ENCODE data around the gene STAT5B.

Gene STAT5B

DNA sequence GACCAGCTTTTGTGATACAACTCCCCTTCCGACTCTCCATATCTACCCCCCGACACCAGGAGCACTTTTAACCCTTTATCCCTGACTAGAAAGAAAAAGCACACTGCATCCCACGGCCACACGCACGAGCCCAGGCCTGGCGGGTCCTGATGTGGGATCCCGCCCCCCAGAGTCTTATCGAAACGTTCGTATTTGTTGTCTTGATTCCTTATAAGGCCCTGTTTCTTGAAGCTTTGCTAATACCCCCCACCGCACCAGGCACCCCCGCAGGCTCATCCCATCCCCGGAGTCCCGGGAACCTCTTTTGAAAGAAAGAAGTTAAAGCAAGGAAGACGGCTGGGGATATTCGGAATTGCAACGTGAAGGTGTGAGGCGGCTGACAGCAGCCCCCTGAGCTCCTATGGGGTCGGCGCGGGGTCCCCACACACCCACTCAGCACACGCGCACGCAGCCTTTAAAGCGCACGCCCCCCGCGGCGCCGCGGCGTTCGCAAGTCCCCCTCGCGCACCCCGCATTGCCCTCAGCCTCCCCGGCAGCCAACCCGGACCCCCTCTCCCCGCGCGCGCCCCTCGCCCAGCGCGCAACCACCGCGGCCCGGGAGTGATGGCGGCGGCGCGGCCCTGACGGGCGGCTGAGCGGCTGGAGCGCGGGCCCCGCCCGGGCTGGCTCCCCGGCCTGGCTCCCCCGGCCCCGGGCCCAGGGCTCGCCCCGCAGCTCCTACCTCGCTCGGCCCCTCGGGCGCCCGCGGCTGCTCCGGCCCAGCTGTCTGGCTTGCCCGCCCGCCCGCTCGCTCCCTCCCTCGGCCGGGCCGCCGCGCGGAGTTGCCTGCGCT is 448 bp downstream of the STAT5B start:
- DNase-seq (ENCODE audit: low spot score), result peak; percentile 46
- TF ChIP-seq CTCF (IDR thresholded peaks at IDR 0.05; ENCODE audit: extremely low read depth, insufficient read depth, missing control alignments), result no peak
- in situ Hi-C loops (cut with MboI; ENCODE audit: low pct_unique_long_range_greater_than_20kb, low sequenced_read_pairs, unreplicated experiment), result no loop called here

GRCh38 chr17:42274812-42275526 is 1.2 kb downstream of the STAT5B start:
- TF ChIP-seq CTCF (IDR thresholded peaks at IDR 0.05; ENCODE audit: extremely low read depth, insufficient read depth, missing control alignments), result no peak
- no peak for DNase-seq (ENCODE audit: low spot score)
- in situ Hi-C loops (cut with MboI; ENCODE audit: low pct_unique_long_range_greater_than_20kb, low sequenced_read_pairs, unreplicated experiment), result no loop called here

DNA sequence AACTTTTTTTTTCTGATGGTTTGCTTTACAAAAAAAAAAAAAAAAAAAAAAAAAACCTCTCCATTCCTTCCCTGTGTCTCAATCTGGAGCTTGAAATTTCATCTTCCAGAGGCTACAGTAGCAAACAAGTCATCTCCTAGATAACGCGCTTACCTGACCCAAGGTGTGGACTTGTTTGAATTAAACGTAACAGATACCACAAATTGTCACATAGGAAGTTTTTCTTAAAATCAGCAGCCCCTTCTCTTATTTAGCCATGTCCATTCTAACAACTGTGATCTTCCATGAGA is 2.0 kb downstream of the STAT5B start:
- in situ Hi-C loops (cut with MboI; ENCODE audit: low pct_unique_long_range_greater_than_20kb, low sequenced_read_pairs, unreplicated experiment), result no loop called here
- no peak for DNase-seq (ENCODE audit: low spot score)
- TF ChIP-seq CTCF (IDR thresholded peaks at IDR 0.05; ENCODE audit: extremely low read depth, insufficient read depth, missing control alignments), result no peak

- in situ Hi-C loops (cut with MboI; ENCODE audit: low pct_unique_long_range_greater_than_20kb, low sequenced_read_pairs, unreplicated experiment), result no loop called here
- TF ChIP-seq CTCF (IDR thresholded peaks at IDR 0.05; ENCODE audit: extremely low read depth, insufficient read depth, missing control alignments), result no peak
- DNase-seq (ENCODE audit: low spot score), result no peak
Measured at GRCh38 chr17:42273474-42274252, 2.5 kb downstream of the STAT5B start.

GRCh38 chr17:42272162-42272907 is 3.9 kb downstream of the STAT5B start:
- in situ Hi-C loops (cut with MboI; ENCODE audit: low pct_unique_long_range_greater_than_20kb, low sequenced_read_pairs, unreplicated experiment), result no loop called here
- DNase-seq (ENCODE audit: low spot score), result no peak
- no peak for TF ChIP-seq CTCF (IDR thresholded peaks at IDR 0.05; ENCODE audit: extremely low read depth, insufficient read depth, missing control alignments)

- no peak for DNase-seq (ENCODE audit: low spot score)
- in situ Hi-C loops (cut with MboI; ENCODE audit: low pct_unique_long_range_greater_than_20kb, low sequenced_read_pairs, unreplicated experiment), result no loop called here
- no peak for TF ChIP-seq CTCF (IDR thresholded peaks at IDR 0.05; ENCODE audit: extremely low read depth, insufficient read depth, missing control alignments)
Measured at GRCh38 chr17:42271779-42272035, 4.5 kb downstream of the STAT5B start.
